Measurements from ENCODE around the gene LINGO1.
A peak's percentile ranks its signal among the peaks of the same experiment; 100 is the strongest.

Gene LINGO1

GRCh38 chr15:77624868-77625267 is 7.8 kb downstream of the LINGO1 start:
- Histone ChIP-seq H2BK15ac (ENCODE audit: low read depth, poor library complexity, severe bottlenecking) (no peak overlapping the region), H2BK120ac (ENCODE audit: low read depth, low read length) (no peak overlapping the region), H2AK5ac (ENCODE audit: low read length, severe bottlenecking) (no peak overlapping the region), H3K9me3 (ENCODE audit: control insufficient read depth, low read length) (peaks cover 6% of the 10 kb centered on the region), H3K9ac (ENCODE audit: low read length) (no peak overlapping the region), H3K4me3 (ENCODE audit: insufficient read depth in 1 of 2, low read depth in 1 of 2, low read length in 2 of 2) (no peak overlapping the region), H2AFZ (ENCODE audit: low read depth, low read length) (no peak overlapping the region), H3K4ac (ENCODE audit: low read depth in 1 of 2, low read length in 2 of 2) (no peak overlapping the region), H3K23ac (ENCODE audit: low read length in 2 of 2) (no peak overlapping the region), H3K27me3 (ENCODE audit: control insufficient read depth in 1 of 2, insufficient read depth in 1 of 2, low read length in 2 of 2) (peaks cover 73 to 75% of the 10 kb centered on the region in 2 experiments), H3K79me1 (replicated peaks; ENCODE audit: low read length, poor library complexity, severe bottlenecking) (no peaks in the 10 kb centered on the region), H3K27ac (ENCODE audit: low read length, poor library complexity, severe bottlenecking) (no peak overlapping the region), H3K18ac (ENCODE audit: low read depth in 1 of 2, low read length in 2 of 2) (no peak overlapping the region), H4K8ac (ENCODE audit: low read length) (no peak overlapping the region), H3K14ac (ENCODE audit: low read length in 2 of 2) (no peak overlapping the region), H3K4me2 (ENCODE audit: low read length, poor library complexity, severe bottlenecking) (no peak overlapping the region), H4K91ac (ENCODE audit: low read length) (no peak overlapping the region), H3K36me3 (ENCODE audit: control insufficient read depth in 1 of 2, insufficient read depth in 2 of 2, low read depth in 1 of 2, low read length in 2 of 2) (no peaks in the 10 kb centered on the region), H2BK5ac (ENCODE audit: low read depth, low read length, poor library complexity, severe bottlenecking) (no peak overlapping the region), H2BK12ac (ENCODE audit: low read length in 2 of 2) (no peak overlapping the region), H3K4me1 (ENCODE audit: control insufficient read depth, insufficient read depth, low read depth, low read length) (peaks cover 7% of the 10 kb centered on the region)
- no peak for DNase-seq
- 71% methylated on average over 5 of the region's 7 CpGs for WGBS

- H3K14ac ChIP-seq (ENCODE audit: low read length in 2 of 2) = peak overlapping the region in 1 of 2 experiments; percentile 5
- H2BK120ac ChIP-seq (ENCODE audit: low read depth, low read length) = no peak overlapping the region
- no peak overlapping the region for H3K4me2 ChIP-seq (ENCODE audit: low read length, poor library complexity, severe bottlenecking)
- no peaks in the 10 kb centered on the region for H3K79me1 ChIP-seq (replicated peaks; ENCODE audit: low read length, poor library complexity, severe bottlenecking)
- H3K4me3 ChIP-seq (ENCODE audit: insufficient read depth in 1 of 2, low read depth in 1 of 2, low read length in 2 of 2) = no peak overlapping the region
- H4K8ac ChIP-seq (ENCODE audit: low read length) = peak overlapping the region; percentile 22
- H3K27me3 ChIP-seq (ENCODE audit: control insufficient read depth in 1 of 2, insufficient read depth in 1 of 2, low read length in 2 of 2) = peaks cover 72 to 73% of the 10 kb centered on the region in 2 experiments
- H3K27ac ChIP-seq (ENCODE audit: low read length, poor library complexity, severe bottlenecking) = no peak overlapping the region
- DNase-seq = peak; percentile 16
- no peak overlapping the region for H2AK5ac ChIP-seq (ENCODE audit: low read length, severe bottlenecking)
- peak overlapping the region in 1 of 2 experiments; percentile 62 for H3K18ac ChIP-seq (ENCODE audit: low read depth in 1 of 2, low read length in 2 of 2)
- H3K9ac ChIP-seq (ENCODE audit: low read length) = no peak overlapping the region
- no peak overlapping the region for H2BK15ac ChIP-seq (ENCODE audit: low read depth, poor library complexity, severe bottlenecking)
- peak overlapping the region; percentile 21 to 75 for H2BK12ac ChIP-seq (ENCODE audit: low read length in 2 of 2)
- 75% methylated on average over 11 of the region's 11 CpGs for WGBS
- peaks cover 7% of the 10 kb centered on the region for H3K4me1 ChIP-seq (ENCODE audit: control insufficient read depth, insufficient read depth, low read depth, low read length)
- H3K23ac ChIP-seq (ENCODE audit: low read length in 2 of 2) = no peak overlapping the region
- H4K91ac ChIP-seq (ENCODE audit: low read length) = peak overlapping the region; percentile 9
- no peaks in the 10 kb centered on the region for H3K36me3 ChIP-seq (ENCODE audit: control insufficient read depth in 1 of 2, insufficient read depth in 2 of 2, low read depth in 1 of 2, low read length in 2 of 2)
- peak overlapping the region in 1 of 2 experiments; percentile 2 for H3K4ac ChIP-seq (ENCODE audit: low read depth in 1 of 2, low read length in 2 of 2)
- H3K9me3 ChIP-seq (ENCODE audit: control insufficient read depth, low read length) = peaks cover 6% of the 10 kb centered on the region
- no peak overlapping the region for H2AFZ ChIP-seq (ENCODE audit: low read depth, low read length)
- H2BK5ac ChIP-seq (ENCODE audit: low read depth, low read length, poor library complexity, severe bottlenecking) = no peak overlapping the region
These were observed 8.8 kb downstream of the LINGO1 start for GRCh38 chr15:77623755-77624524.

- Histone ChIP-seq H3K36me3 (ENCODE audit: control insufficient read depth in 1 of 2, insufficient read depth in 2 of 2, low read depth in 1 of 2, low read length in 2 of 2) (no peaks in the 10 kb centered on the region), H2AK5ac (ENCODE audit: low read length, severe bottlenecking) (no peak overlapping the region), H3K4ac (ENCODE audit: low read depth in 1 of 2, low read length in 2 of 2) (no peak overlapping the region), H3K23ac (ENCODE audit: low read length in 2 of 2) (no peak overlapping the region), H4K8ac (ENCODE audit: low read length) (peak overlapping the region; percentile 16), H2AFZ (ENCODE audit: low read depth, low read length) (no peak overlapping the region), H3K79me1 (replicated peaks; ENCODE audit: low read length, poor library complexity, severe bottlenecking) (no peaks in the 10 kb centered on the region), H3K4me2 (ENCODE audit: low read length, poor library complexity, severe bottlenecking) (no peak overlapping the region), H3K9ac (ENCODE audit: low read length) (no peak overlapping the region), H2BK5ac (ENCODE audit: low read depth, low read length, poor library complexity, severe bottlenecking) (no peak overlapping the region), H3K14ac (ENCODE audit: low read length in 2 of 2) (no peak overlapping the region), H3K4me1 (ENCODE audit: control insufficient read depth, insufficient read depth, low read depth, low read length) (peaks cover 7% of the 10 kb centered on the region), H2BK15ac (ENCODE audit: low read depth, poor library complexity, severe bottlenecking) (peak overlapping the region; percentile 50), H3K27ac (ENCODE audit: low read length, poor library complexity, severe bottlenecking) (no peak overlapping the region), H2BK120ac (ENCODE audit: low read depth, low read length) (no peak overlapping the region), H4K91ac (ENCODE audit: low read length) (no peak overlapping the region), H2BK12ac (ENCODE audit: low read length in 2 of 2) (peak overlapping the region in 1 of 2 experiments; percentile 42), H3K9me3 (ENCODE audit: control insufficient read depth, low read length) (peaks cover 5% of the 10 kb centered on the region), H3K18ac (ENCODE audit: low read depth in 1 of 2, low read length in 2 of 2) (peak overlapping the region in 1 of 2 experiments; percentile 16), H3K4me3 (ENCODE audit: insufficient read depth in 1 of 2, low read depth in 1 of 2, low read length in 2 of 2) (no peak overlapping the region), H3K27me3 (ENCODE audit: control insufficient read depth in 1 of 2, insufficient read depth in 1 of 2, low read length in 2 of 2) (peaks cover 67 to 70% of the 10 kb centered on the region in 2 experiments)
- 38% methylated on average over 12 of the region's 18 CpGs for WGBS
- peak; percentile 25 for DNase-seq
These were observed 9.6 kb downstream of the LINGO1 start for GRCh38 chr15:77622934-77623754.
